Measurements from ENCODE around the gene SLC26A11.
"Not testable (repeated sequence)": the region's sequence is repeated elsewhere in the genome, so short reads cannot be mapped to it uniquely, and the experiment has no call there.

Gene SLC26A11

GRCh38 chr17:80258296-80258695 is 38.1 kb downstream of the SLC26A11 start:
- DNase-seq (ENCODE audit: low read depth, low spot score) = not testable (repeated sequence)

GRCh38 chr17:80259457-80260068 is 39.3 kb downstream of the SLC26A11 start:
- H3K27ac ChIP-seq = peak overlapping the region; percentile 95
- DNase-seq (ENCODE audit: low read depth, low spot score) = no peak

More at GRCh38 chr17:80258296-80258695, 38.1 kb downstream of the SLC26A11 start:
- peak overlapping the region; percentile 7 for H3K27ac ChIP-seq

DNA sequence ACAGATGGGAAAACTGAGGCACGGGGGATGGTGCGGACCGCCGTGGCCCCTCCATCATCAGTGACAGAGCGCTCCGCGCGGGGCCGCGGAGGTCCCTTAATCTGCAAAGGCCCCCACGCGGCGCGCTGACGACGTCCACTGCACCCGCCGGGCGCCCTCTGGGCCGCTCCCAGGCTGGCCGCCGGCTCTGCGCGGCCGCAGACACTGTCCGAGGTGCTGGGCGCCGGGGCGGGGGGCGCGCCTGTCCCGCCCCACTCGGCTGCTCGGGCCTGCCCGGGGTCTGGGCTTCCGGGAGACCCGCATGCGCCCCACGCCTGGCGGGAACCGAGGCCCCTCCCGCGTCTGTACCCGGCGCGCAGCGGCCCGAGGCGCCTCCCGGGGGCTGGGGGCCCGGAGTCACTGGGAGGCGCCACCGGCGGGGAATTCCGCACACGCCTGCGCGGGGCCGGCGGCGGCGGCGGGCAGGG is 39.9 kb downstream of the SLC26A11 start:
- peak overlapping the region; percentile 95 for H3K27ac ChIP-seq
- DNase-seq (ENCODE audit: low read depth, low spot score) = no peak

- peak within 1 kb of the TSS; percentile 95 for H3K27ac ChIP-seq
- DNase-seq (ENCODE audit: low read depth, low spot score) = no peak
These were observed 40.5 kb downstream of the SLC26A11 start, which contains the start of gene RNF213 for GRCh38 chr17:80260791-80261158. RNF213 (plus strand) TSS chr17:80260852; CDS start chr17:80263682, 2,830 bp downstream.

- H3K27ac ChIP-seq = peak overlapping the region; percentile 95
- DNase-seq (ENCODE audit: low read depth, low spot score) = no peak
These were observed 41.1 kb downstream of the SLC26A11 start for GRCh38 chr17:80261159-80261894.

DNA sequence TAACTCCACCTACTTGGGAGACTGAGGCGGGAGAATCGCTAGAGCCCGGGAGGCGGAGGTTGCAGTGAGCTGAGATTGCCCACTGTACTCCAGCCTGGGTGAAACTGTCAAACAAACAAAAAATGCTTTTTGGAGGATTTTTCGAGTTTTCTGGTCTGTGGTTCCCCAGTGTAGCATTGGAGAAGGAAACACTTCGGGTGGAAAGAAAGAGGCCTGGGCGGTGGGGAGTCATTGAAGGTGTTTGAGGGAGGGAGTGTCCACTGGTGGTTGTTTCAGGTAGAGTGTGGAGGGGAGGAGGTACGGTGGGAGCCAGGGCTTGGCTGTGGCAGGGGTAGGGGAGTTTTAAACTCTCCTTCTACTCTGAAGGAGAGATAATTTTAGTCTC is 41.7 kb downstream of the SLC26A11 start:
- peak overlapping the region; percentile 95 for H3K27ac ChIP-seq
- DNase-seq (ENCODE audit: low read depth, low spot score) = no peak

DNA sequence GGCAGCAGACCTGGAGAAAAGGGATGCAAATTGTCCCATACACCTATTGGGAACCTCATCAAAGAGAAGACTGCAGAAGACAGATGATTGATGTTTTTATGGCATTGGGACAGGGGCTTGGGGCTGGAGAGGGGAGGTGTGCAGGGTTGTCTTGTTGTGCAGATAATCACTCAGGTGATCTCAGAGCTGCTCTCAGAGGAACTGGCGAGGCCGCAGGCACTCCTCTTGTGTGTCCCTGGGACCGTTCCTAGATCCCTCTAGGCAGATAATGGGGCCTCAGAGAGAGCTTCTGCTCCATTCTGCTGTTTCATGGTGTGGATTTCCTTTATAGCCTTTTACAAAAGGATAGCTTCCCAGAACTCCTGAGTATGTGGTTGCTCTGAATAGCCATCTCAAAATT is 42.1 kb downstream of the SLC26A11 start:
- H3K27ac ChIP-seq = peak overlapping the region; percentile 95
- DNase-seq (ENCODE audit: low read depth, low spot score) = no peak

DNA sequence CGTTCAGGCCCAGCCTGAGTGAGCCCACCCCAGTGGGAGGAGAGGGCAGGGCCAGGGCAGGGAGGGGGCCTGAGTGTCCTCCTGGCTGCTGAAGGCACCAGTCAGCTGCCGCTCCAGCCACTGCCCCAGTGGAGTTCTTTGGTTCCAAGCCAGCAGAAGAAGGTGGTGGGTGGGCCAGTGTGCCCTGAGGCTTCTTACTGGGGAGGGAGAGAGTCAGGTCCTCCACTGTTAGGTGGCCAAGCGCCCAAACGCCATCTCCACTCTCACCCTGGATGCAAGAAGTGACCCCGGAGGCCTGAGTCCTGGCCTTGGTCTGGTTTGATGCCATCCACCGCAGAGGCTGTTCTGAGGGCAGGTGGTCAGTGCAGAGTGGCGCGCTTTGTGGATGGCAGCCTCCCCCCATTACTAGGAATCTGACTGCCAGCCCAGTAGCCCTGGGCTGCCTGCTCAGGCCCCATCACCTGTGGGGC is 42.6 kb downstream of the SLC26A11 start:
- H3K27ac ChIP-seq = peak overlapping the region; percentile 95
- no peak for DNase-seq (ENCODE audit: low read depth, low spot score)

- peak; percentile 44 for DNase-seq (ENCODE audit: low read depth, low spot score)
- H3K27ac ChIP-seq = no peak overlapping the region
These were observed 43.3 kb downstream of the SLC26A11 start for GRCh38 chr17:80263253-80264204.

DNA sequence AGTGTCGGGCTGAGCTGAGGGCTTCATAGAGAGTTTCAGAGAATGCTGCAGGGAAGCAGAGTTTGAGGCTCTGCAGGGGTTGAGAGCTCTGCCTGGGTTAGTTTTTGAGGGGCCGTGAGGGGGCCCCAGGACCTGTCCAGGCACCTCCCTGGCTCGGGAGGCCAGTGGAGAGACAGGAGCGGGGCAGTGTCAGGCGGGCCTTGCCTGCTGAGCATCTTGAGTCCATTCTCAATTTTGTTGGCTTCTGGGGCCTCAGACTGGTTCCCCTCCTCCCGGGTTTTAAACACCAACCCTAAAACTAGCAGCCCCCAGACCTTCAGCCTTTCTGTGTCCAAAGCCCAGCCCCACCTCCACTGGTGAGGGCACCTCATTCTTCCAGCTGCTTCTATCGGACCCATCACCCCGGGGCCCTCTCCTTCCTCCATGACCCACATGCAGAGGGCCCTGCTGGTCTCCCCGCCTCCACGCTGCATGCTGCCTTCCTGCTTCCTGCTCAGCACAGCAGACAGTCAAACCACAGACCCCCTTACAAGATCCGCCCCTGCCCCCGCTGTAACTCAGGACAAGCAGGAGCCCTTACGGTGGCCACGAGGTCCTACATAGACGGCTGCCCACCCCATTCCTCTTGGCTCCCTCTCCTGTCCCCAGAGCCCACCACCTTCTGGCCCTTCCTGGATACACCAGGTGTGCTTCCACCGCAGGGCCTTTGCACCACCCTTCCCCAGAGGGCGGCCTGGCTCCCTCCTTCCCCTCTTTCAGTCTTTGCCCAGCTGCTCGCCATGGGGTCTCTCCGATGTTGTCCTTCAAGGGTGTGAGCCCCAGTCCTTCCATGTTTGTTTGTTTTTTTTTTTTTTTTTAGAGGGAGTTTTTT is 44.2 kb downstream of the SLC26A11 start:
- no peak overlapping the region for H3K27ac ChIP-seq
- DNase-seq (ENCODE audit: low read depth, low spot score) = no peak

DNA sequence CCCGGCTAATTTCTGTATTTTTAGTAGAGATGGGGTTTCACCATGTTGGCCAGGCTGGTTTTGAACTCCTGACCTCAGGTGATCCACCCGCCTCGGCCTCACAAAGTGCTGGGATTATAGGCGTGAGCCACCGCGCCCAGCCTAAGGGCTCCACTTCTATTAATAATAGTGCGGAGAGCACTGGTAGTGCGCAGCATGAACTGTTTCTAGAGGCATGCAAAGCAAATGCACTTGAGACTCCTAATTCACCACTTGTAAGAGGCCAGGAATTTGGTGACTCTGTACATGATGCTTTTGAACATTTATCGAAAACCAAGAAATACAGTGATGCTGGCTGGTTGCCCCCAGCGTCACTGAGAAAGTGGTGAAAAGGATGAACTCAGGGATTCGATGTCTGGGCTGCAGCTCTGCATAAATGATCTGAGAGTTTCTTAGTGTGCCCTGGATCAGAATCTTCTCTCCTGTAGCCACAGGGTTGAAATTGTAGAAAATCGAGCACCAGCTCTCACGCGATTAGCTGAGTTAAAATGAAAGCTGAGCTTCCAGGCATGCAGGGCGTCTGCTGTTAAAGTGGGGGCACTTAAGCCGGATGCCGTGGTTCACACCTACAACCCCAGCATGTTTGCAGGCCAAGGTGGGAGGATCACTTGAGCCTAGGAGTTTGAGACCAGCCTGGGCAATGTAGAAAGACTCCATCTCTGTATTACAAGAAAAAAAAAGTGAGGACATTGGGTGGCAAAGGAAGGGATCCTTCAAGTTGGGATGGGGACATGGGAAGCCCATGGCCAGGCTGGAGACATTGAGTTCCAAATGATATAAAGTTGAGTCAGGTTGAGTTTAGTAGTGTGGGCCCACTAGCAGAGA is 45.2 kb downstream of the SLC26A11 start:
- no peak for DNase-seq (ENCODE audit: low read depth, low spot score)
- H3K27ac ChIP-seq = no peak overlapping the region

- DNase-seq (ENCODE audit: low read depth, low spot score) = no peak
- H3K27ac ChIP-seq = no peak overlapping the region
These were observed 47.2 kb downstream of the SLC26A11 start for GRCh38 chr17:80267391-80267790.

DNA sequence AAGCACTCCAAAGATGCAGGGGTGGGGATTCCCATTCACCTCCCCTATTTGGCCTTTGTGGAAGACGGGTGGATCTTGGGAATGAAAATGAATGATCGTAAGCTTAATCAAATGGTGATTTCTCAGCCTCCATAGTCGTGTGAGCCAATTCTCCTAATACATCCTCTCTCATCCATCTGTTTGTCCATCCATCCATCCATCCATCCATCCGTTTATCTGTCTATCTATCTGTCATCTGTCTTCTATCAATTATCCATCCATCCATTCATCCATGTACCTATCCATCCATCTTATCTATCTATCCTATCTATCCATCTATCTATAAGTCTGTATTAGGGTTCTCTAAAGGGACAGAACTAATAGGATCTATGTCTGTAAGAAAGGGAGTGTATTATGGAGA is 48.2 kb downstream of the SLC26A11 start:
- DNase-seq (ENCODE audit: low read depth, low spot score) = no peak
- no peak overlapping the region for H3K27ac ChIP-seq

- H3K27ac ChIP-seq = no peak overlapping the region
- DNase-seq (ENCODE audit: low read depth, low spot score) = no peak
These were observed 49.2 kb downstream of the SLC26A11 start for GRCh38 chr17:80269405-80269807.

- DNase-seq (ENCODE audit: low read depth, low spot score) = no peak
- H3K27ac ChIP-seq = no peak overlapping the region
These were observed 49.9 kb downstream of the SLC26A11 start for GRCh38 chr17:80270104-80270503.

DNA sequence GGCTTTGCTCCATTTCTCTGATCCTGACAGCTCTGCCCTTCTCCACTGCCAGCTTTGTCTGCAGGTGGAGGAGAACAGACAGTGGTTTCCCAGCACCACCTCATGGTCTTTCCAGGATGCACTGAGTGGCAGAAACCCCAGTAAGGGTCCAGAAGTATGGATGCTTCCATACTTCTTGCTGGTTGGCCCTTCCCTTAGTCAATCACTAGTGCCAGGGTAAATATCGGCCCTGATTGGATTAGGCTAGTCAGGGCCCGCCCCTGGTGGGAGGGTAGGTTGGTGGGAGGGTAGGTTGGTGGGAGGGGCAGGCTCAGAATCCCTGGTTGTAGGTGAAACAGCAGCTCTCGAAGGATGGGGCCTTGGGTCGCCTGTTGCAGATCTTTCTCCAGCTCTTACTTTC is 50.6 kb downstream of the SLC26A11 start:
- no peak overlapping the region for H3K27ac ChIP-seq
- DNase-seq (ENCODE audit: low read depth, low spot score) = no peak

GRCh38 chr17:80272366-80272765 is 52.1 kb downstream of the SLC26A11 start:
- DNase-seq (ENCODE audit: low read depth, low spot score) = no peak
- no peak overlapping the region for H3K27ac ChIP-seq

GRCh38 chr17:80274331-80274730 is 54.1 kb downstream of the SLC26A11 start:
- no peak for DNase-seq (ENCODE audit: low read depth, low spot score)
- H3K27ac ChIP-seq = no peak overlapping the region

All from epithelial cell of prostate (primary cell).